ENCODE results near the gene SPPL2B. TPM values are rescaled to one million over a fixed set of nuclear protein-coding genes. Genes with fewer than 3 reads are reported as not detected.
"Not testable (repeated sequence)": the region's sequence is repeated elsewhere in the genome, so short reads cannot be mapped to it uniquely, and the experiment has no call there.

SPPL2B gene
- total RNA-seq, 1 donor from 2014 or later = 142 TPM

- ATAC-seq (ENCODE audit: low read depth) (no peak), DNase-seq (no peak)
- ChIA-PET POLR2A (no interaction called here), CTCF (no interaction called here)
- Mint-ChIP-seq H3K36me3 (ENCODE audit: low read depth) (peaks cover 20% of the 10 kb centered on the region), H3K4me3 (no peak overlapping the region), H3K4me1 (no peaks in the 10 kb centered on the region), H3K27me3 (no peaks in the 10 kb centered on the region), H3K9me3 (no peaks in the 10 kb centered on the region), H3K27ac (no peak overlapping the region)
- intact Hi-C loops (cut with micrococcal nuclease) = no loop called here
- TF ChIP-seq CTCF (IDR thresholded peaks at IDR 0.05) = no peak
Measured at GRCh38 chr19:2343289-2343982, 15.0 kb downstream of the SPPL2B start.

DNA sequence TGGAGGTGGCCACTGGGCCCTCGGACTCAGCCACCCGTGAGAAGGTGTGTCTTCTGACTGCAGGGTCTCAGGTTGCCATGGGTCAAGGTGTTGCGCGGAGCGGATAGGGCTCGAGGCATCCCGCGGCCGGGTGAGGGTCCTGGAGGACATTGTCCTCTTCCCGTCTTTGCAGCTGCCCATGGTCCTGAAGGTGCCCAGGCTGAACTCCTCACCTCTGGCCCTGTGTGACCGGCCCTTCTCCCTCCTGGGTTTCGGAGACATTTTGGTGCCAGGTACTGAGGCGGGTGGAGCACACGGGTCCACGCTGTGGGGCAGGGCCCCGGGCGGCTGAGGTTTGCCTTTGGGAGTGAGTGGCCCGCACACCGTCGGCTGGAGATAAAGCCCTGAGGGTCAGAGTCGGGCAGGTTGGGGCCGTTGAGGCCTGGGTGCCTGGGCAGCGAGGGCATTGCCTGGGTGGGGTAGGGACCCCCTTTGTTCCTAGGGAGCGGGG is 15.9 kb downstream of the SPPL2B start:
- Mint-ChIP-seq H3K4me3 (no peak overlapping the region), H3K27ac (no peak overlapping the region), H3K9me3 (no peaks in the 10 kb centered on the region), H3K36me3 (ENCODE audit: low read depth) (peaks cover 13% of the 10 kb centered on the region), H3K4me1 (no peaks in the 10 kb centered on the region), H3K27me3 (no peaks in the 10 kb centered on the region)
- DNase-seq (no peak), ATAC-seq (ENCODE audit: low read depth) (no peak)
- ChIA-PET CTCF (no interaction called here), POLR2A (no interaction called here)
- intact Hi-C loops (cut with micrococcal nuclease) = no loop called here
- no peak for TF ChIP-seq CTCF (IDR thresholded peaks at IDR 0.05)

DNA sequence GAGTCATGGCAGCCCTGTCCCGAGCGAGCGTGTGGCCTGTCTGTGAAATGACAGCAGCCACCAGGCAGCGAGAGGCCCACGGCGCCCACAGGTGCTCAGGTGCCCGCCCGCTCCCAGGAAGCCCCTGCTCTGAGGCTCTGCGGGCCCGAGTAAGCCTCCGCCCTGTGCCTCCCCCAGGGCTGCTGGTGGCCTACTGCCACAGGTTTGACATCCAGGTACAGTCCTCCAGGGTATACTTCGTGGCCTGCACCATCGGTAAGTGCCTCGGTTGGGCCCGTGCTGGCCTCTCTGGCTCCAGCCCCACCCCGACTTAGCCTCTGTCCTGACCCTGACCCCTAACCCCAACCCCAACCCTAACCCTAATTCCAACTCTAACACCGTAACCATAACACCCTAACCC is 16.6 kb downstream of the SPPL2B start:
- TF ChIP-seq CTCF (IDR thresholded peaks at IDR 0.05) = no peak
- Mint-ChIP-seq H3K4me3 (no peak overlapping the region), H3K27ac (no peak overlapping the region), H3K36me3 (ENCODE audit: low read depth) (peaks cover 13% of the 10 kb centered on the region), H3K27me3 (no peaks in the 10 kb centered on the region), H3K9me3 (no peaks in the 10 kb centered on the region), H3K4me1 (no peaks in the 10 kb centered on the region)
- no peak for ATAC-seq (ENCODE audit: low read depth)
- ChIA-PET CTCF (no interaction called here), POLR2A (no interaction called here)
- DNase-seq = no peak
- intact Hi-C loops (cut with micrococcal nuclease) = no loop called here

DNA sequence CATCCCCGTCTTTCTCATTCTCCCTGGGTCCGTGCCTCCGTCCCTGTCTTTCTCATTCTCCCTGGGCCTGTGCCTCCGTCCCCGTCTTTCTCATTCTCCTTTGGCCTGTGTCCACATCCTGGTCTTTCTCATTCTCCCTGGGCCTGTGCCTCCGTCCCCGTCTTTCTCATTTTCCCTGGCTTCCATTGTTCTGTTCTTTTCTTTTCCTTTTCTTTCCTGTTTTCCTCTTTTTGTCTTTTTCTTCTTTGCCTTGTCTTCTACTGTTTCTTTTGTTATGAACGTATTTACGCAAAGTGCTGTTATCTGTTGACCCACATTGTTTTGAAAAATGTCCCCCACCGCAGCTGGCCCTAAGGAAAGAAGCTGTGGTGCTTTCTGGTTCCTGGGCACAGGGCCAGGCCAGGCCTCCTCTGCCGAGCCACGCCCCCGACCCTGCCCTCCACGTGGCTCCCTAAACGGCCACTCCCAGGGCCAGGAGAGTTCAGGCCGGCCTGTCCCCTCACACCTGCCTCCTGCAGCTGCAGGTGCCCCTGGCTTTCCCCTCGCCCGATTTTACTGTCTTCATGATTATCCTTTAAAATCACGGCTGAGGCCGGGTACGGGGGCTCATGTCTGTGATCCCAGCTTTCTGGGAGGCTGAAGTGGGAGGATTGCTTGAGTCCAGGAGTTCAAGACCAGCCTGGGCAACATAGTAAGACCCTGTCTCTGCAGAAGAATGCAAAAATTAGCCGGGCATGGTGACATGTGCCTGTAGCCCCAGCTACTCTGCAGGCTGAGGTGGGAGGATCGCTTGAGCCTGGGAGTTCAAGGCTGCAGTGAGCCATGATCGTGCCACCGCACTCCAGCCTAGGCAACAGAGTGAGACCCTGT is 17.5 kb downstream of the SPPL2B start:
- no peaks in the 10 kb centered on the region for H3K9me3 Mint-ChIP-seq

GRCh38 chr19:2349818-2350217 is 21.3 kb downstream of the SPPL2B start:
- POLR2A ChIA-PET; CTCF ChIA-PET; H3K27me3 Mint-ChIP-seq; DNase-seq; ATAC-seq (ENCODE audit: low read depth); H3K9me3 Mint-ChIP-seq; H3K4me3 Mint-ChIP-seq; intact Hi-C loops (cut with micrococcal nuclease); H3K4me1 Mint-ChIP-seq; H3K27ac Mint-ChIP-seq: not testable (repeated sequence)
- H3K36me3 Mint-ChIP-seq (ENCODE audit: low read depth) = peaks cover 21% of the 10 kb centered on the region

More for the DNA sequence above, 17.5 kb downstream of the SPPL2B start:
- H3K4me1 Mint-ChIP-seq = no peaks in the 10 kb centered on the region
- H3K27me3 Mint-ChIP-seq = no peaks in the 10 kb centered on the region
- no peak for TF ChIP-seq CTCF (IDR thresholded peaks at IDR 0.05)
- no peak overlapping the region for H3K4me3 Mint-ChIP-seq
- H3K36me3 Mint-ChIP-seq (ENCODE audit: low read depth) = peaks cover 13% of the 10 kb centered on the region
- CTCF ChIA-PET = no interaction called here
- ATAC-seq (ENCODE audit: low read depth) (no peak), DNase-seq (no peak)
- H3K27ac Mint-ChIP-seq = no peak overlapping the region
- POLR2A ChIA-PET = no interaction called here
- intact Hi-C loops (cut with micrococcal nuclease) = no loop called here
